ENCODE results near the gene KRTAP5-2.

Gene KRTAP5-2

DNA sequence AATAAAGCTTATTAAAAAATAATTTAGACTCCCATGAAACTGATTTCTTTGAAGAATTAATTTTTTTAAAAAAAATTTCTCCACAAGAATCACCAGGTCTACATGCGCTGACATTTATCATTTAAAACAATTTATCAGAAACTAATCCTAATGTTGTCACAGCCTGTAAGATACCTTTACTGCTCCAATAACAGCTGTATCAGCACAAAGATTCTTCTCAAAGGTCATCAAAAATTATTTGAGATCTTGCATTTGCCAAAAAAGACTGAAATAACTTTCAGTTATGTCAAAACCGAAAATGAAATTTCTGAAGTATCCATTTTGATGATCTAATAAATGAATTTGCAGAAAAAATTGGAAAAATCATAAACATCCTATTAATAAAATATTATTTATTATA lies 39.5 kb upstream of the KRTAP5-2 start:
- Mint-ChIP-seq H3K36me3 (ENCODE audit: low read depth) (no peaks in the 10 kb centered on the region), H3K27ac (no peak overlapping the region), H3K27me3 (ENCODE audit: low read depth) (peaks cover 43% of the 10 kb centered on the region), H3K9me3 (no peaks in the 10 kb centered on the region), H3K4me1 (peaks cover 4% of the 10 kb centered on the region), H3K4me3 (no peak overlapping the region)
- TF ChIP-seq, protein P1, sequence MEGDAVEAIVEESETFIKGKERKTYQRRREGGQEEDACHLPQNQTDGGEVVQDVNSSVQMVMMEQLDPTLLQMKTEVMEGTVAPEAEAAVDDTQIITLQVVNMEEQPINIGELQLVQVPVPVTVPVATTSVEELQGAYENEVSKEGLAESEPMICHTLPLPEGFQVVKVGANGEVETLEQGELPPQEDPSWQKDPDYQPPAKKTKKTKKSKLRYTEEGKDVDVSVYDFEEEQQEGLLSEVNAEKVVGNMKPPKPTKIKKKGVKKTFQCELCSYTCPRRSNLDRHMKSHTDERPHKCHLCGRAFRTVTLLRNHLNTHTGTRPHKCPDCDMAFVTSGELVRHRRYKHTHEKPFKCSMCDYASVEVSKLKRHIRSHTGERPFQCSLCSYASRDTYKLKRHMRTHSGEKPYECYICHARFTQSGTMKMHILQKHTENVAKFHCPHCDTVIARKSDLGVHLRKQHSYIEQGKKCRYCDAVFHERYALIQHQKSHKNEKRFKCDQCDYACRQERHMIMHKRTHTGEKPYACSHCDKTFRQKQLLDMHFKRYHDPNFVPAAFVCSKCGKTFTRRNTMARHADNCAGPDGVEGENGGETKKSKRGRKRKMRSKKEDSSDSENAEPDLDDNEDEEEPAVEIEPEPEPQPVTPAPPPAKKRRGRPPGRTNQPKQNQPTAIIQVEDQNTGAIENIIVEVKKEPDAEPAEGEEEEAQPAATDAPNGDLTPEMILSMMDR (IDR thresholded peaks at IDR 0.05; ENCODE audit: unreplicated experiment in 3 of 3): no peak

DNA sequence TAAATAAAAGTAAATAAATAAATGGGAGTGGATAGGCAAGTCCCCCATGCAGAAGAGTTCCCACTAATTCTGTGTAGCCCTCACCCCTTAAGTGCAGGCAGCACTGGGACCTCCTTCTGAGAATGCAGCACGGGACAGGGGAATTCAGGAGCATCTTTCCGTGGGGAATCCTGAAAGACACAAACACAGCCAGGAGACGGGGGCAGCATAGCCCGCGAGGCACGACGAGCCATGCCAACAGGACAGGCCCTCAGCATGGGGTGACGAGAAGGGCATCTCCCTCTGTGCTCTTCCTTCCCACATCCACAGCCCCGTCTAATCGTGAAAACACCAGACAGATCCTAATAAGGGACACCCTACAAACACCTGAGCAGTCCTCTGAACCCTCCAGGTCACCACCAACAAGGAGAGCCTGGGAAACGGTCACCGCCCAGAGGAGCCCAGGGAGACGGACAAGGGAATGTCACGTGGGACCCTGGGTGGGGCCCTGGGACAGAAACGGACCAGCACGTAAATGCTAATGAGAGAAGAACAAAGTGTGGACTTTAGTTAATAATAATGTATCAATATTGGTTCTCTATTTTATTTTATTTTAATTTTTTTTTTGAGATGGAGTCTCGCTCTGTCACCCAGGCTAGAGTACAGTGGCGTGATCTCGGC lies 38.3 kb upstream of the KRTAP5-2 start:
- TF ChIP-seq, protein P1 (IDR thresholded peaks at IDR 0.05; ENCODE audit: unreplicated experiment in 3 of 3): no peak
- Mint-ChIP-seq H3K4me3 (no peak overlapping the region), H3K27ac (no peak overlapping the region), H3K4me1 (peaks cover 10% of the 10 kb centered on the region), H3K9me3 (no peaks in the 10 kb centered on the region), H3K36me3 (ENCODE audit: low read depth) (no peaks in the 10 kb centered on the region), H3K27me3 (ENCODE audit: low read depth) (peaks cover 53% of the 10 kb centered on the region)

DNA sequence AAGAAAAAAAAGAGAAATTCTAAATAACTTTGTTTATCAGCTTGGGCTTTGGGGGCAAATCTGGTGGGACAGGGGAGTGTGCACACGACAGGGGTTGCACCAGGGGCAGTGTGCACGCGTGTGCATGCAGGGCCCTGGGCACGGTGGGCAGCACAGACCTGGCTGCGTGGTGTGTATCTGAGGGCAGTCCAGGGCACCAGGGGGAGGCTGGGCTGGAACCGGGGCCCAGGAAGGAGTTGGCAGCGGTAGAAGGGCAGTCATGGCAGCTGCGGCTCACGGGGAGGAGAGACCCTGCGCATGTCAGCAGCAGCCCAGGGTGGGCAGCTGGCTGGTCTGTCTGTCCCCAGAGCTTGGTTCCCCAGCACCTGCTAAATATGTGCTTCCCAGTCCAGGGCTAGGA lies 35.8 kb upstream of the KRTAP5-2 start:
- Mint-ChIP-seq H3K9me3 (no peaks in the 10 kb centered on the region), H3K27ac (no peak overlapping the region), H3K27me3 (ENCODE audit: low read depth) (peaks cover 59% of the 10 kb centered on the region), H3K4me1 (peaks cover 17% of the 10 kb centered on the region), H3K4me3 (no peak overlapping the region), H3K36me3 (ENCODE audit: low read depth) (no peaks in the 10 kb centered on the region)
- TF ChIP-seq, protein P1 (IDR thresholded peaks at IDR 0.05; ENCODE audit: unreplicated experiment in 3 of 3): no peak

DNA sequence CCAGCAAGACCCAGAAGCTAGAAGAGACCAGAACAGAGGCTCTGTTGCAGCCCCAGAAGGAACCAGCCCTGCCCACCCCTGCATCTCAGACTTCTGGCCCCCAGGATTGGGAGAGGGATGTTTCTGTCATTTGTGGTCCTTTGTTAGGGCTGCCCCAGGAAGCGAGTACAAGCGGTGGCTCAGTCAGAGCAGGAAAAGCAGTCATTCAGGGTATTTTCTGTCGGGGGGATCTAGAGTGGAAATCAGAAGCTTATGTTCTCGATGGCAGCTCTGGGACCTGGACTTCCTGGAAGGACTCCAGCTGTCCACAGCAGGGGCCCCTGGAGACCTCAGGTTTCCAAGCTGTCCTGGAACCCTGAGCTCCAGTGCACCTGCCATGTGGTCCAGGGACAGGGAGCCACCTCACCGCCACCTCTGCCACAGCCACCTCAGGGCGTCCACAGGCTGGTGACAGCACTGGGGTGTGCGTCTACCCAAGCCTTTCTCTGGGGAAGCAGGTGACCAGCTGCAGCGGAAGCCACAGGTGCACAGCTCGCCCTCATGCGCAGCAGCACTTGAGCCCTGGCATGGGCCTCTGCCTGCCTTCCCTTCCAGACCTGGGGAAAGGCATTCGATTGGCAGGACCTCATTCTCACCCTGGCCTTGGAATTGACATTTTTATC lies 34.1 kb upstream of the KRTAP5-2 start:
- Mint-ChIP-seq H3K36me3 (ENCODE audit: low read depth) (no peaks in the 10 kb centered on the region), H3K27me3 (ENCODE audit: low read depth) (peaks cover 59% of the 10 kb centered on the region), H3K4me3 (no peak overlapping the region), H3K4me1 (peaks cover 17% of the 10 kb centered on the region), H3K9me3 (no peaks in the 10 kb centered on the region), H3K27ac (no peak overlapping the region)
- TF ChIP-seq, protein P1 (IDR thresholded peaks at IDR 0.05; ENCODE audit: unreplicated experiment in 3 of 3): no peak

DNA sequence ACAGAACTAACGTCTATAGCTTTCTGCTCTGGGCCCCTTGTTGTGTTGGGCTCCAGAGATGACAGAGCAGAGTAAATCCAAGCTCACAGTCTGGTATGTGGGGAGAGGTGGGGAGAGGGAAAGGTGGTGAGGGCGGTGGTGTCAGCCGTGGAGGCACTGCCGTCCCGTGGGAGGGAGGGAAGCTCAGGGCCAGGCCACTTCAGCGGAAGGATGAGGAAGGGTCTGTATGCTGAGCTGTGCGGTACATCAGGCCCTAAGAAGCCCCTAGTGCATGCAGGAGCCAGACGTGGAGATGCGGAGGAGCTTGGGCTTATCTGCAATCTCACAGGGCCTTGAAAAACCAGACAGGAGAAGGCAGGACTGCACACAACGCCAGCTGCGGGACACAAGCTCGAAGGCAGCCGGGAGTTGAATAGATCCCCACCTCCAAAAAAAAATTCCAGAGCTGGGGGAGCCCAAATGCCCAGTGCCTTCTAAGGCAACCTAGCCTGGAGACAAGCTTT lies 33.0 kb upstream of the KRTAP5-2 start:
- no peaks in the 10 kb centered on the region for H3K9me3 Mint-ChIP-seq
- H3K27ac Mint-ChIP-seq: no peak overlapping the region
- H3K4me3 Mint-ChIP-seq: no peak overlapping the region
- H3K36me3 Mint-ChIP-seq (ENCODE audit: low read depth): no peaks in the 10 kb centered on the region
- TF ChIP-seq, protein P1 (IDR thresholded peaks at IDR 0.05; ENCODE audit: unreplicated experiment in 3 of 3): no peak
- H3K4me1 Mint-ChIP-seq: peaks cover 17% of the 10 kb centered on the region
- peaks cover 61% of the 10 kb centered on the region for H3K27me3 Mint-ChIP-seq (ENCODE audit: low read depth)

All from nephron (organoid).